Left ventricle myocardium inferior (tissue), 1 donor: ENCODE measurements around the gene KLHL13. TPM values are rescaled to one million over a fixed set of nuclear protein-coding genes. Genes with fewer than 3 reads are reported as not detected.
"Not testable (repeated sequence)": the region's sequence is repeated elsewhere in the genome, so short reads cannot be mapped to it uniquely, and the experiment has no call there.

Source experiments
- DNase-seq: peaks from one replicate; pipeline ENCODE4 v3.0.0-alpha.2; 2020
- H3K27ac ChIP-seq: fragments of 200-600 bp; replicated peaks from 2 replicates; pipeline ENCODE4 v1.8.0; 2021
- H3K27me3 ChIP-seq: fragments of 200-600 bp; 2 replicates; pipeline ENCODE4 v1.8.0; 2021; ENCODE audit warnings: low read depth
- H3K36me3 ChIP-seq: fragments of 200-600 bp; 2 replicates; pipeline ENCODE4 v1.8.0; 2021
- H3K4me1 ChIP-seq: fragments of 200-600 bp; 2 replicates; pipeline ENCODE4 v1.8.0; 2021
- H3K4me3 ChIP-seq: fragments of 200-600 bp; 2 replicates; pipeline ENCODE4 v1.8.0; 2021; ENCODE audit warnings: mild to moderate bottlenecking, moderate library complexity
- H3K9me3 ChIP-seq: fragments of 200-600 bp; replicated peaks from 2 replicates; pipeline ENCODE4 v1.8.0; 2021
- CTCF ChIP-seq: fragments of 200-600 bp; IDR thresholded peaks from 2 replicates; pipeline ENCODE4 v1.8.0; 2021; ENCODE audit warnings: antibody characterized with exemption, mild to moderate bottlenecking, borderline replicate concordance
- intact Hi-C: fragments of 100-400 bp; cut with micrococcal nuclease; formaldehyde crosslinking; loops from one replicate; pipeline ENCODE4 v1.11.0; 2022
- total RNA-seq: library from RNA; stranded (reverse); fragmentation: NEBNext Ultra II Directional; extraction: Animal tissue kit (Norgen Biotek cat#: 25700); gene quantifications from one replicate; pipeline ENCODE4 v1.2.1, GENCODE V29; 2021
- donor health status: DM: no; HTN: yes; CAD: no; lungs with severe emphysema.

Gene KLHL13
- total RNA-seq, 1 donor from 2014 or later = 11.4 TPM

DNA sequence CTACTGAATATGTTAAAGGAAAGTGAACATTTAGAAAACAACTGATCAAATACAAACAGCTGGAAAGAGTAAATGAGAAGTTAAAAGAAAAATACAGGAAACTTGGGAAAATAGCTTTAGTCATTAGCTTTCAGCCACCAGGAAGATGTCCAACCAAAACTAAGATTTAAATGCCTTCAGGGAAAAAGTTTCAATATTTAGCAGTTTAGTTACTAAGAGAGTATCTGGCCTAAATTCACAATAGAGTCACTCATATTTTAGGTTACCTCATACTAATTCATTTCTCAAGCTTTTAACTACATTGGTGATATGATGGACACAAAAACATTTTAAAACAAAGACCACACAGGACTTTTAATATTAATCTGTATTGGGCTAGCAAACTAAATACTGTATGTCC, 13.1 kb upstream of the KLHL13 start:
- H3K4me1 ChIP-seq = no peaks in the 10 kb centered on the region
- no peak for DNase-seq

DNA sequence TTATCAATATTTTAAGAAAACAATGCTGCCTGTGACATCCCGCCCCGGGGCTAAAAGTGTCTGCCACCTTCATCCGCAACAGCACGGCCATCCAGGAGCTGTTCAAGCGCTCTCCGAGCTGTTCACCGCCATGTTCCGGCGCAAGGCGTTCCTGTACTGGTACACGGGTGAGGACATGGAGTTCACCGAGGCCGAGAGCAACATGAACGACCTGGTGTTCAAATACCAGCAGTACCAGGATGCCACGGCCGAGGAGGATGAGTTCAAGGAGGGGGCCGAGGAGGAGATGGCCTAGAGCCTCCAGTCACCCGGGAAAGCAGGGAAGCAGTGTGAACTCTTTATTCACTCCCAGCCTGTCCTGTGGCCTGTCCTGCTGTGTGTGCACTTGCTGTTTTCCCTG, 12.1 kb upstream of the KLHL13 start:
- intact Hi-C loops = no loop called here
- H3K36me3 ChIP-seq = no peaks in the 10 kb centered on the region
- H3K27me3 ChIP-seq = no peaks in the 10 kb centered on the region
- no peak for TF ChIP-seq CTCF
- H3K27ac ChIP-seq = no peak overlapping the region
- H3K4me1 ChIP-seq = no peaks in the 10 kb centered on the region
- H3K4me3 ChIP-seq = no peak overlapping the region
- DNase-seq = no peak
- H3K9me3 ChIP-seq = no peaks in the 10 kb centered on the region

More for the DNA sequence above, 13.1 kb upstream of the KLHL13 start:
- H3K27ac ChIP-seq = no peak overlapping the region
- no peaks in the 10 kb centered on the region for H3K9me3 ChIP-seq
- intact Hi-C loops = no loop called here
- no peak overlapping the region for H3K4me3 ChIP-seq
- H3K36me3 ChIP-seq = no peaks in the 10 kb centered on the region
- H3K27me3 ChIP-seq = no peaks in the 10 kb centered on the region
- TF ChIP-seq CTCF = no peak

DNA sequence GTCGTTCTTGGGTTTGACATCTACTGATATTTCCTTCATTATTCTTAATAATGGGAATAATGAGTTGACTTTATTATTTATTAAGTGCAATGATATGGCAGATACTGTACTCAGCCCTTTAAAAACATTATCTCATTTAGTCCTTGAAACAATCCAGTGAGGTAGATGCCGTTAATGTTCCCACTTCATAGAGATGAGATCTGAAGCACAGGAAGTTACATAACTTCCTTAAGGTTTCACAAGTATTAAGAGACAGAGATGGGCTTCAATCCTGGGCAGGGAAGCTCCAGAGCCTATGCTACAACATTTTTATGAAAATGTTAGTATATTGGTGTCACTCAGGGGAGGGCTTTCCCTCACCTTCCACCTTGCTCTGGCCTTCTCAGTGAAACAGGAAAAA, 9.7 kb upstream of the KLHL13 start:
- Histone ChIP-seq H3K4me3 (no peak overlapping the region), H3K36me3 (no peaks in the 10 kb centered on the region), H3K9me3 (no peaks in the 10 kb centered on the region), H3K27ac (no peak overlapping the region), H3K27me3 (no peaks in the 10 kb centered on the region), H3K4me1 (no peaks in the 10 kb centered on the region)
- intact Hi-C loops = no loop called here
- TF ChIP-seq CTCF = no peak
- DNase-seq = no peak

- intact Hi-C loops, H3K27me3 ChIP-seq, H3K4me3 ChIP-seq, H3K36me3 ChIP-seq, H3K4me1 ChIP-seq, H3K9me3 ChIP-seq, DNase-seq, H3K27ac ChIP-seq: not testable (repeated sequence)
Measured at GRCh38 chrX:118124243-118124642, 7.6 kb upstream of the KLHL13 start.

DNA sequence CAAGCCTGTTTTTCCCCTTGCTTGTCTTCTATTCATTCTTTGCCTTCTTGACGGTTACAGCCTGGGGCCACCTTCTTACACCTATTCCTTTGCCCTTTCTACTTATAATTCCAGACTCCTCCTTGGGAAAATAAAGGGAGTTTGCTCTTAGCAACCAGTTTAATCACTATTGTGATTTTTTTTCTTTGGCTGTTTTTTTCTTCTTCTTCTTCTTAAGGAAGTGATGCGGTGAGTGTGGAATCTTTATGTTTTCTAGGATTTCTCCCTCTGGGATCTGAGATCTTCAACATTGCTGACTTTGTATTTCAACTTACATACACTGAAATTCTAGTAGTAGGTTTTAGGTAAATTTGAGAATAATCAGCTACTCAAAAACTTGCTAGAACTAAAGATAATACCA, 1.1 kb upstream of the KLHL13 start:
- no peaks in the 10 kb centered on the region for H3K36me3 ChIP-seq
- no peaks in the 10 kb centered on the region for H3K9me3 ChIP-seq
- intact Hi-C loops = no loop called here
- no peak for TF ChIP-seq CTCF
- H3K4me1 ChIP-seq = no peaks in the 10 kb centered on the region
- no peaks in the 10 kb centered on the region for H3K27me3 ChIP-seq
- H3K27ac ChIP-seq = no peak overlapping the region
- DNase-seq = no peak
- H3K4me3 ChIP-seq = peak overlapping the region; percentile 71

DNA sequence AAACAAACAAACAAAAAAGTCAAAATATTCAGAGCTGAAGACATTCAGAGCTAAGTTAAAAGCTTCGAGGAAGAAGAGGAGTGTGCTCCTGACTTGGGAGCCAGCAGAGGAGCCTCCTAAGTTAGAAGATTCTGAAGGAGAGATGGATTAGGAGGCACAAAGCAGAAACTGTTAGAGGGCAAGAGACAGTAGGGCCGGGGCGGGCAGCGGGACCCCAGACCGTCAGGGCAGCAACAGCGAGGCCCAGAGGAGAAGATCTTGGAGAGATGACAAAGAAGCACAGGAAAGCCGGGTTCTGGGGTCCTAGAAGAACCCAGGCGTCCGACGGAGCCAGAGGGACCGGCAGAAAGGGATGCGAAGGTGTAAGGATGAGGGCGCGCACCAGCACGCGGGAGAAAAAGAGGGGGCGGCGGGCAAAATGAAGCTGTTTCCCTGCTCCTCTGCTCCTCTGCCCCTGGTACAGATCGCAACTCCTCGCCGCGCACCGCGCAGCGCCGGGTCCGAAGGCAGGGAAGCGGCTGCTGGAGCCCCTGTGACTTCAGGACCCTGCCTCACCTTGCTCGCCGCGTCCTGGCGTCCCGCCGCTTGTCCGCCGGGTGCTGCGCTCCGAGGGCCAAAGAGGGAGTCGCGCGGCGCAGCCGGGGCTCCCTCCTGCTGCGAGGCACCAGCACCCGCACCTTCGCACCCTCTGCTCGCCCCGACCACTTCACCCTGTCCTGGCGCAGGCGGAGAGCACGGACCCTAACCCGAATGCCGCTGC, 477 bp downstream of the KLHL13 start:
- intact Hi-C loops = no loop called here
- H3K36me3 ChIP-seq = no peaks in the 10 kb centered on the region
- no peaks in the 10 kb centered on the region for H3K27me3 ChIP-seq
- peak overlapping the region; percentile 75 for H3K27ac ChIP-seq
- H3K9me3 ChIP-seq = no peaks in the 10 kb centered on the region
- no peaks in the 10 kb centered on the region for H3K4me1 ChIP-seq
- no peak for TF ChIP-seq CTCF
- peak; percentile 17 for DNase-seq
- H3K4me3 ChIP-seq = peak overlapping the region; percentile 71
